PC-3 (cell line): ENCODE measurements around the gene THOC1. TPM values are rescaled to one million over a fixed set of nuclear protein-coding genes. Genes with fewer than 3 reads are reported as not detected.
A peak's percentile ranks its signal among the peaks of the same experiment; 100 is the strongest.

ENCODE experiments used
- ATAC-seq: fragments of 200-7000 bp; cut with Tn5 transposase; 2 replicates; pipeline ENCODE4 v1.9.1; 2020; ENCODE audit warnings: mild to moderate bottlenecking, moderate library complexity
- BruUV-seq: library from RNA; stranded (reverse); fragments of 400-500 nt; replicated peaks from 2 replicates; lab custom pipeline; 2021; lab: Mats Ljungman, UMichigan
- CTCF ChIA-PET: fragments of 300-600 bp; sonication (Branson Sonifier 250); formaldehyde crosslinking; loops from one replicate; lab custom pipeline; 2022; ENCODE audit warnings: antibody characterized with exemption; lab: Charles Lee
- POLR2A ChIA-PET: fragments of 300-600 bp; sonication (Branson Sonifier 250); formaldehyde crosslinking; loops from one replicate; lab custom pipeline; 2022; ENCODE audit warnings: antibody characterized with exemption; ENCODE audit not compliant: unreplicated experiment; lab: Charles Lee
- DNase-seq: peaks from one replicate; pipeline ENCODE4 v3.0.0-alpha.2; 2015
- H2AFZ ChIP-seq: fragments of 300-600 bp; sonication (generic); 2 replicates; pipeline ENCODE4 v1.6.0; 2016; ENCODE audit warnings: antibody characterized with exemption, low read length
- H3F3A ChIP-seq: fragments of 300-600 bp; sonication (generic); one replicate; pipeline ENCODE4 v1.6.0; 2017; ENCODE audit warnings: antibody characterized with exemption, low read length, control low read depth, mild to moderate bottlenecking; ENCODE audit not compliant: unreplicated experiment
- H3K27ac ChIP-seq: fragments of 300-600 bp; sonication (generic); 2 replicates; pipeline ENCODE4 v1.5.1; 2016; ENCODE audit warnings: mild to moderate bottlenecking, low read length
- H3K27me3 ChIP-seq: fragments of 300-600 bp; sonication (generic); 2 replicates; pipeline ENCODE4 v1.6.1; 2016; ENCODE audit warnings: low read length, mixed read lengths
- H3K36me3 ChIP-seq: fragments of 300-600 bp; sonication (generic); 2 replicates; pipeline ENCODE4 v1.6.1; 2016; ENCODE audit warnings: low read depth, mixed run types, low read length, mixed read lengths
- H3K4me1 ChIP-seq: fragments of 300-600 bp; sonication (generic); 2 replicates; pipeline ENCODE4 v1.5.1; 2016; ENCODE audit warnings: low read length; ENCODE audit not compliant: insufficient read depth
- H3K4me2 ChIP-seq: fragments of 300-600 bp; sonication (generic); 2 replicates; pipeline ENCODE4 v1.6.0; 2016; ENCODE audit warnings: low read length
- H3K4me3 ChIP-seq: fragments of 300-600 bp; sonication (generic); 2 replicates; pipeline ENCODE4 v1.5.1; 2016; ENCODE audit warnings: mild to moderate bottlenecking, low read length, mixed read lengths
- H3K79me2 ChIP-seq: fragments of 300-600 bp; sonication (generic); 2 replicates; pipeline ENCODE4 v1.6.1; 2017; ENCODE audit warnings: low read length, mixed read lengths
- H3K9ac ChIP-seq: fragments of 300-600 bp; sonication (generic); 2 replicates; pipeline ENCODE4 v1.6.0; 2016; ENCODE audit warnings: mild to moderate bottlenecking, low read length
- H3K9me2 ChIP-seq: fragments of 300-600 bp; sonication (generic); replicated peaks from 2 replicates; pipeline ENCODE4 v1.6.1; 2016; ENCODE audit warnings: mixed run types, low read length, mixed read lengths
- H3K9me3 ChIP-seq: fragments of 300-600 bp; sonication (generic); 2 replicates; pipeline ENCODE4 v1.6.1; 2016; ENCODE audit warnings: low read length, mixed read lengths
- H4K20me1 ChIP-seq: fragments of 300-600 bp; sonication (generic); 2 replicates; pipeline ENCODE4 v1.6.1; 2016; ENCODE audit warnings: low read length, mixed read lengths
- CTCF ChIP-seq: fragments of 300-600 bp; sonication (generic); conservative IDR thresholded peaks from 2 replicates; pipeline ENCODE4 v1.5.1; 2017; ENCODE audit warnings: antibody characterized with exemption, low read depth, mild to moderate bottlenecking, low read length
- EZH2 ChIP-seq: fragments of 300-600 bp; sonication (generic); IDR thresholded peaks from one replicate; pipeline ENCODE4 v1.6.1; 2017; ENCODE audit warnings: antibody characterized with exemption, mild to moderate bottlenecking, low read length; ENCODE audit not compliant: unreplicated experiment
- EZH2phosphoT487 ChIP-seq: fragments of 300-600 bp; sonication (generic); IDR thresholded peaks from 2 replicates; pipeline ENCODE4 v1.6.1; 2018; ENCODE audit warnings: mild to moderate bottlenecking, antibody characterized with exemption, low read length, borderline replicate concordance
- intact Hi-C: fragments of 100-400 bp; cut with micrococcal nuclease; formaldehyde crosslinking; loops from 2 replicates; pipeline ENCODE4 v1.9.0; 2023
- total RNA-seq: library from RNA; depleted of rRNA; stranded (reverse); fragments of >200 nt; gene quantifications from 2 replicates; pipeline ENCODE4 v1.2.3, GENCODE V29; 2014

Gene THOC1
- total RNA-seq, 1 experiment from 2014 or later: 43.5 TPM

DNA sequence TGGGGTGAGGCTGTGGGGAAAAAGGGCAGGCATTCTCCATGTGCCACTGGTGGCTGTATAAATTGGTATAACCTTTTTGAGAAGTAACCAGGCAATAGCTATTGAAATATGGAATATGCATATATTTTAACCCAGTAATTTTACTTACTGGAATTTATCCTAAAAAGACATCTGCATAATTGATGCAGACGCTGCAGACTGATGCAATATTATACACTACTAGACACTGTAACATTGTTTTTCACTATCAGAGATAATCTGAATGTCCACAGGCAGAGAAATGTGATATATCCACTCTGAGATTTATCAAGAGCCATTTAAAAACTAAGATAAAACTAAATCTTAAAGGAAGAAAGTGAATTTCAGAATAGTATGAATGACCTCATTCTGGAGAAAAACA is 14.7 kb downstream of the THOC1 start:
- Histone ChIP-seq H3K79me2 (no peaks in the 10 kb centered on the region), H3K27me3 (no peaks in the 10 kb centered on the region), H3F3A (no peaks in the 10 kb centered on the region), H3K9me3 (no peaks in the 10 kb centered on the region), H3K4me3 (no peak overlapping the region), H3K4me1 (peaks cover 15% of the 10 kb centered on the region), H3K36me3 (peaks cover 72% of the 10 kb centered on the region), H2AFZ (no peak overlapping the region), H3K27ac (no peak overlapping the region), H3K4me2 (no peak overlapping the region), H4K20me1 (no peaks in the 10 kb centered on the region), H3K9me2 (no peaks in the 10 kb centered on the region), H3K9ac (no peak overlapping the region)
- ATAC-seq: no peak
- BruUV-seq: no TSS peak
- ChIA-PET CTCF (no interaction called here), POLR2A (interaction anchor here (0.5 kb wide), 1 partner anchor 1972 kb away, joined by 5 read pairs; no protein-coding TSS in a partner anchor)
- no peak for TF ChIP-seq EZH2
- no peak for TF ChIP-seq CTCF
- intact Hi-C loops: no loop called here
- no peak for DNase-seq

- Histone ChIP-seq H3K27me3 (no peaks in the 10 kb centered on the region), H3F3A (no peaks in the 10 kb centered on the region), H3K9me2 (no peaks in the 10 kb centered on the region), H3K9ac (no peak overlapping the region), H3K27ac (no peak overlapping the region), H3K9me3 (no peaks in the 10 kb centered on the region), H3K4me1 (peaks cover 15% of the 10 kb centered on the region), H4K20me1 (no peaks in the 10 kb centered on the region), H2AFZ (no peak overlapping the region), H3K4me3 (no peak overlapping the region), H3K79me2 (no peaks in the 10 kb centered on the region), H3K4me2 (no peak overlapping the region), H3K36me3 (peaks cover 72% of the 10 kb centered on the region)
- CTCF ChIA-PET: no interaction called here
- TF ChIP-seq EZH2 (no peak), EZH2phosphoT487 (no peak), CTCF (no peak)
- intact Hi-C loops: no loop called here
- POLR2A ChIA-PET: no interaction called here
- DNase-seq (no peak), ATAC-seq (no peak)
- BruUV-seq: no TSS peak
Measured at GRCh38 chr18:251572-251971, 16.3 kb downstream of the THOC1 start.

DNA sequence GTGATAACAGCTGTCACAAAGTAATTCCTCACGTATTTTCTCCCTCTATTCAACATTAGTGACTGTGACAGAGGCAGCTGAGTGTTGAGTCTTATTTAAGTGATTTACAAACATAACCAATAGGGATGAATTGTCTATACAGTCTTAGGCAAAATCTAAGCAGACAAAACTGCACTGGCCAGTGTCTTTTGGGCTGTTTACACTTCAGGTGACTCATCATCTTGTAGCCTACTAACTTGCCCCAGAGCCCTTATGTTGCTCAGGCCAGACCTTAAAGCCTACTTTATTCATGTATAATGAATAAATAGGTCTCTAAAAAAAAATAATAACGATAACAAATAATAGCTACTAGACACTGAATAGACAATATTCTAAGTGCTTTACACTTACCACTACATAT is 17.2 kb downstream of the THOC1 start:
- no peaks in the 10 kb centered on the region for H3K9me2 ChIP-seq
- H3K27ac ChIP-seq: no peak overlapping the region
- intact Hi-C loops: no loop called here
- CTCF ChIA-PET: no interaction called here
- no peak overlapping the region for H2AFZ ChIP-seq
- H3K36me3 ChIP-seq: peaks cover 70% of the 10 kb centered on the region
- no peak overlapping the region for H3K4me2 ChIP-seq
- H3K4me3 ChIP-seq: no peak overlapping the region
- no peaks in the 10 kb centered on the region for H3F3A ChIP-seq
- peaks cover 15% of the 10 kb centered on the region for H3K4me1 ChIP-seq
- peak; percentile 100 for ATAC-seq
- POLR2A ChIA-PET: no interaction called here
- no peaks in the 10 kb centered on the region for H3K79me2 ChIP-seq
- H3K9me3 ChIP-seq: no peaks in the 10 kb centered on the region
- H4K20me1 ChIP-seq: no peaks in the 10 kb centered on the region
- TF ChIP-seq CTCF (no peak), EZH2 (no peak), EZH2phosphoT487 (no peak)
- H3K27me3 ChIP-seq: no peaks in the 10 kb centered on the region
- no TSS peak for BruUV-seq
- DNase-seq: peak; percentile 71
- no peak overlapping the region for H3K9ac ChIP-seq
